ENCODE measurements around the gene ARPC1A.
"Not testable (repeated sequence)": the region's sequence is repeated elsewhere in the genome, so short reads cannot be mapped to it uniquely, and the experiment has no call there.

Gene ARPC1A

GRCh38 chr7:99320371-99320770, 5.3 kb upstream of the ARPC1A start:
- DNase-seq (ENCODE audit: low spot score) (no peak), FAIRE-seq (no peak)

- not testable (repeated sequence) for FAIRE-seq; DNase-seq (ENCODE audit: low spot score)
These were observed 3.0 kb upstream of the ARPC1A start for GRCh38 chr7:99322659-99323058.

DNA sequence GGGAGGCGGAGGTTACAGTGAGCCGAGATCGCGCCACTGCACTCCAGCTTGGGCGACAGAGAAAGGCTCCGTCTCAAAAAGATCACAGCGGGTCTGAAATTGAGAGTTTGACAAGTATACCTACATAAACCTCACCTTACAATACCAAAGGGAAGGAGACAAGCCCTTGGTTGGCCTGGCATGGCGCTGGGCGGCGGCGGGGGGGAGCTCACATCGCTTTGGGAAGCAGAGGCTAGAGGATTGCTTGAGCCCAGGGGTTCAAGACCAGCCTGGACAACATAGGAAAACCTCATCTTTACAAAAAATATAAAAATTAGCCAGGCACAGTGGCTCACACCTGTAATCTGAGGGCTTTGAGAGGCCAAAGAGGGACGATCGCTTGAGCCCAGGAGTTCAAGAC, 1.1 kb upstream of the ARPC1A start:
- FAIRE-seq = no peak
- DNase-seq (ENCODE audit: low spot score) = no peak

DNA sequence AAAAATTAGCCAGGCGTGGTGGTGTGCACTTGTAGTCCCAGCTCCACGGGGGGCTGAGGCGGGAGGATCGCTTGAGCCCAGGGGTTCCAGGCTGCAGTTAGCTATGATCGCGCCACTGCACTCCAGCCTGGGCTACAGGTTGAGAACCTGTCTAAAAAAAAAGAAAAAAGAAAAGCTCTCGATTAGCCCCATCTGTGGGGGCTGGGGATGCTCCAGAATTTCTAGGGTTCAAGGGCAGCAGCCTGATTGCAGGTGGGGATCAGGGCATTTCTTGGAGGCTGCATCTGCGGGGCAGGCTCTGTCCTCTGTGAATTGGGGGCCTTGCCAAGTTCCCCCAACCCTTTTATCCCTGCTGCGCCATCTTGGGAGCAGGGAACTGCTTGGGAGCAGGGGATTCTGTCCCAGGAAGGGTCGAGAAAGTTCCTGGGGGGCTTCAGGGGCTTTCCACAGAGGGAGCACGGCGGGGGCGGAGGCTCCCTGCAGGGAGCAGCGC, 651 bp upstream of the ARPC1A start:
- FAIRE-seq (no peak), DNase-seq (ENCODE audit: low spot score) (no peak)

DNA sequence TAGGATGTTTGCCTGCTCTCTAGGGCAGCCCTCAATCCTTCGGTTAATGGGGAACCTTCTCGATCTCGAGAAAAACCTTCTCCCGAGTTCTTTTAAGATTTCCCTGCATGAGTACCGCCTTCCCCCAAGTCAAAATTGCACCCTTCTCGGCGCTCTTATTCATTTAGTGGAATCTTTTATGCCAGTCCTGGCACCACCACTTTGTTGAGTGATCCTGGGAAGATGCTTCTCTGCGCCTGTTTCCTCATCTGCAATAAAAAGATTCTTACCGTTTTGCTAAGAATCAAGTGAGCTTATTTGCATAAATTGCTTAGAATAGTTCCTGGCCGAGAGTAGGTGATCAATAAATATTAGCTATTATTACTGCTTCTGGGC, 697 bp downstream of the ARPC1A start:
- no peak for FAIRE-seq
- no peak for DNase-seq (ENCODE audit: low spot score)

DNA sequence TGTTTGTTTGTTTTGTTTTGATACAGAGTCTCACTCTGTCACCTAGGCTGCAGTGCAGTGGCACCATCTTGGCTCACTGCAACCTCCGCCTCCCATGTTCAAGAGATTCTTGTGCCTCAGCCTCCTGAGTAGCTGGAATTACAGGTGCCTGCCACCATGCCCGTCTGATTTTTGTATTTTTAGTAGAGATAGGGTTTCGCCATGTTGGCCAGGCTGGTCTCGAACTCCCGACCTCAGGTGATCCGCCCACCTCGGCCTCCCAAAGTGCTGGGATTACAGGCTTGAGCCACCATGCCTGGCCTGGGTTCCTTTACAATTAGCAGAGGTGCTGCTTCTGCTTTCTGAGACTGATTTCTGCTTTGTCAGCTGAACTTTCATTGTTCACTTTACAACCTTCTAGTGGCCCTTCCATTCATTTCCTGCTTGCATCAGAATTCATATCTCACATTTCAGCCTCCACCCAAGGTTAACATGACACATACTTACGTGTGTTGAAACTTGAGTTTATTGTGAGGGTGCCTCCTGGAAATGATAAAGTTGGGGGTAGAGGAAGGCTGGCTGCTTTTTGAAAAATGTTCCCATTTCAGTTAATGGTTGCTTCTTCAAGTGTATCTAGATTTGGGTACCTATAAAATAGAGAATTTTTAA, 4.7 kb downstream of the ARPC1A start:
- FAIRE-seq; DNase-seq (ENCODE audit: low spot score): not testable (repeated sequence)

DNA sequence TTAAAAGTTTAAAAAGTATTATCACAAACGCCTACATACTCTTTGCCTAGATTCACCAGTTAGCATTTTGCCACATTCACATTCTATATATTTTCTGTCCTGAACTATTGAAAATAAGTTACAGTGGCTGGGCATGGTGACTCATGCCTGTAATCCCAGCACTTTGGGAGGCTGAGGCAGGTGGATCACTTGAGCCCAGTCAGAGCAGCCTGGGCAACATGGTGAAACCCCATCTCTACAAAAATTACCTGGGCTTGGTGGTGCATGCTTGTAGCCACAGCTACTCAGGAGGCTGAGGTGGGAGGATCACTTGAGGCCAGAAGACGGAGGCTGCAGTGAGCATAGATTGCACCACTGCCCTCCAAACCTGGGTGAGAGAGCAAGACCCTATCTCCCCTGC, 5.3 kb downstream of the ARPC1A start:
- DNase-seq (ENCODE audit: low spot score) = no peak
- FAIRE-seq = no peak

GRCh38 chr7:99339595-99339994, 13.9 kb downstream of the ARPC1A start:
- no peak for DNase-seq (ENCODE audit: low spot score)
- FAIRE-seq = no peak

DNA sequence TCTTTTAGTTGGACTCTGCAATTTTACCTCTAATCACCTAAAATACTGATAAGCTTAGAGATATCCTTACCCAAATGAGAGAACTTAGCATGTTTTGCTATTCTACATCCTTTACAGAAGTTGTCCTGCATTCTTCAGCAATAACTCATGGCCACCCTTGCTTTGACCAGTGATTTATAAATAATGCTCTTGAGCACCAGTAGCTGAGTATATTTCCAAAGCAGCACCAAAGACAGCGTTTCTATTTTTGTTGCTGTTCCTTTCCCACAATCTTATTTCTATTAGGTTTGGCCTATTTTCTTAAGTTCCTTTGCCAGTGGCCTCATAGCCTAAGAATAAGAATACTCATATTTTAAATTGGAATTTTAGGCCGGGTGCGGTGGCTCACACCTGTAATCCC, 15.0 kb downstream of the ARPC1A start:
- DNase-seq (ENCODE audit: low spot score) = no peak
- no peak for FAIRE-seq

- FAIRE-seq (peak; percentile 13), DNase-seq (ENCODE audit: low spot score) (no peak)
These were observed 18.5 kb downstream of the ARPC1A start for GRCh38 chr7:99344061-99344647.

GRCh38 chr7:99350641-99351040, 24.9 kb downstream of the ARPC1A start:
- FAIRE-seq = not testable (repeated sequence)

DNA sequence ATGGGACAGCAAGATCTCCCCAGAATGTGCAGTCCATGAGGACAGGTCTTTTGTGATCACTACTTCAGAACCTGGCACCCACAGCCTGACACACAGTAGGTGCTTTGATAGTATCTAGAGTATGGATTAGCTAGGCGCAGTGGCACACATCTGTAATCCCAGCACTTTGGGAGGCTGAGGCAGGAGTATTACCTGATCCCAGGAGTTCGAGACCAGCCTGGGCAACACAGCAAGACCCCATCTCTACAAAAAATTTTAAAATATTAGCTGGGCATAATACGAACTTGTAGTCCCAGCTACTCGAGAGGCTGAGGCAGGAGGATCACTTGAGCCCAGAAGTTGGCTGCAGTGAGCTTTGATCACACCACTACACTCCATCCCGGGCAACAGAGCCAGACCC, 26.5 kb downstream of the ARPC1A start:
- FAIRE-seq (no peak), DNase-seq (ENCODE audit: low spot score) (no peak)

More at GRCh38 chr7:99350641-99351040, 24.9 kb downstream of the ARPC1A start:
- not testable (repeated sequence) for DNase-seq (ENCODE audit: low spot score)

DNA sequence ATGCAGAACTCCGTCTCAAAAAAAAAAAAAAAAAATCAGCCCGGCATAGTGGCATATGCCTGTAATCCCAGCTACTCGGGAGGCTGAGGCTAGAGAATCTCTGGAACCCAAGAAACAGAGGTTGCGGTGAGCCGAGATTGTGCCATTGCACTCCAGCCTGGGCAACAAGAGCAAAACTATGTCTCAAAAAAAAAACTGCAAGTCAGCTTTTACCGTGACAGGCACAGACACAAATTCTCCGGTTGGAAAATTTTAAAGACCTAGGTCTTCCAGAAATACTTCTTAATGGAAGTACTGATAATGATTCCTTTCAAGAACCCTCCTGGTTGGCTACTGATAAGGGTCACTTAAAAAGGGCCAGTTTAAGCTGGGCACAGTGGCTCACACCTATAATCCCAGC, 29.4 kb downstream of the ARPC1A start:
- FAIRE-seq = no peak
- DNase-seq (ENCODE audit: low spot score) = no peak

- FAIRE-seq = no peak
- DNase-seq (ENCODE audit: low spot score) = no peak
These were observed 32.2 kb downstream of the ARPC1A start for GRCh38 chr7:99357701-99358490.

DNA sequence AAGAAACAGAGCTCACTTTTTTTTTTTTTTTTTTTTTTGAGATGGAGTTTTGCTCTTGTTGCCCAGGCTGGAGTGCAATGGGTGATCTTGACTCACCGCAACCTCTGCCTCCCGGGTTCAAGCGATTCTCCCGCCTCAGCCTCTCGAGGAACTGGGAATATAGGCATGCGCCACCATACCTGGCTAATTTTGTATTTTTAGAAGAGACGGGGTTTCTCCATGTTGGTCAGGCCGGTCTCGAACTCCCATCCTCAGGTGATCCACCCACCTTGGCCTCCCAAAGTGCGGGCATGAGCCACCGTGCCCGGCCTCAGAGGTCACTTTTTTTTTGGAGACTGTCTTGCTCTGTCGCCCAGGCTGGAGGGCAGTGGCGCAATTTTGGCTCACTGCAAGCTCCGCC, 32.8 kb downstream of the ARPC1A start:
- DNase-seq (ENCODE audit: low spot score); FAIRE-seq: not testable (repeated sequence)

DNA sequence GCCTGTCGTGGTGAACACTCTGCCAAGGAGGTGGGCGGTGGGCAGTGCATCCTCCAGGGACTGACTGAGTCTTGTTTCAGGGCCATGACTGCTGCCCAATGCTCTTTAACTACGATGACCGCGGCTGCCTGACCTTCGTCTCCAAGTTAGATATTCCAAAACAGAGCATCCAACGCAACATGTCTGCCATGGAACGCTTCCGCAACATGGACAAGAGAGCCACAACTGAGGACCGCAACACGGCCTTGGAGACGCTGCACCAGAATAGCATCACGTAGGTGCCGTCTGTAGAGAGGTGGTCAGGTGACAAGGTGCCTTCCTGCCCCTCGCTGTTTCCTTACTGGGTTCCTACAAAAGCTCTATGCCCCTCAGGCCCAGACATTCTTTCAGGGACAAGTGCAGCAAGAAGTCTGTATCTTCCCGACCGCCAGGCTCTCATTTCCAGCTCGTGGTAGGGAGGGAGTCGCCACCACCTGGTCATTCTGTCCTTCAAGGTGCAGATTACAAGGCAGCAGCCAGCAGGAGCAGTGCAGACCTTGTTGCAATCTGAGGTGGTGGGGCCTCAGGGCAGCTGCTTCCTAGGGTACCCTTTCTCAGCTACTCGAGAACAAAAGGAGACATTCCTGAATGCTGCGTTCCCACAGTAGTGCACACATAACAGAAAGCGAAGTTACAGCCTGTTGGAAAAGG, 33.9 kb downstream of the ARPC1A start:
- no peak for DNase-seq (ENCODE audit: low spot score)
- FAIRE-seq = no peak

GRCh38 chr7:99362801-99363200, 37.1 kb downstream of the ARPC1A start:
- no peak for DNase-seq (ENCODE audit: low spot score)
- FAIRE-seq = no peak

DNA sequence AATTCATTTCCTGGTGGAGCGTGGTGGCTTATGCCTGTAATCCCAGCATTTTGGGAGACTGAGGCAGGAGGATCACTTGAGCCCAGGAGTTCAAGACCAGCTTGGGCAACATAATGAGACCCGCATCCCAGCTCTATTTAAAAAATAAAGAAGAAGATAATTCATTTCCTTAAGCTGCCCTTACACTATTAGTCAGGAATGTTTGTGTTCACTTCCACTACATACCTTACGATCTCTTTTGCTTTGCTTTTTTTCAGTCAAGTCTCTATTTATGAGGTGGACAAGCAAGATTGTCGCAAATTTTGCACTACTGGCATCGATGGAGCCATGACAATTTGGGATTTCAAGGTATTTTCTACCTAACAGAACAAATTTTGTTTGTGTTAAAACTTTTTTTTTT, 37.6 kb downstream of the ARPC1A start:
- no peak for DNase-seq (ENCODE audit: low spot score)
- no peak for FAIRE-seq

GRCh38 chr7:99365318-99366141, 39.8 kb downstream of the ARPC1A start:
- DNase-seq (ENCODE audit: low spot score) (peak; percentile 75), FAIRE-seq (no peak)

GRCh38 chr7:99366646-99367045, 40.9 kb downstream of the ARPC1A start:
- DNase-seq (ENCODE audit: low spot score) = no peak
- FAIRE-seq = no peak
